ENCODE data around the gene CCDC86. TPM values are rescaled to one million over a fixed set of nuclear protein-coding genes. Genes with fewer than 3 reads are reported as not detected.

Gene CCDC86
- total RNA-seq, 1 experiment from 2014 or later, result 13.5 TPM

DNA sequence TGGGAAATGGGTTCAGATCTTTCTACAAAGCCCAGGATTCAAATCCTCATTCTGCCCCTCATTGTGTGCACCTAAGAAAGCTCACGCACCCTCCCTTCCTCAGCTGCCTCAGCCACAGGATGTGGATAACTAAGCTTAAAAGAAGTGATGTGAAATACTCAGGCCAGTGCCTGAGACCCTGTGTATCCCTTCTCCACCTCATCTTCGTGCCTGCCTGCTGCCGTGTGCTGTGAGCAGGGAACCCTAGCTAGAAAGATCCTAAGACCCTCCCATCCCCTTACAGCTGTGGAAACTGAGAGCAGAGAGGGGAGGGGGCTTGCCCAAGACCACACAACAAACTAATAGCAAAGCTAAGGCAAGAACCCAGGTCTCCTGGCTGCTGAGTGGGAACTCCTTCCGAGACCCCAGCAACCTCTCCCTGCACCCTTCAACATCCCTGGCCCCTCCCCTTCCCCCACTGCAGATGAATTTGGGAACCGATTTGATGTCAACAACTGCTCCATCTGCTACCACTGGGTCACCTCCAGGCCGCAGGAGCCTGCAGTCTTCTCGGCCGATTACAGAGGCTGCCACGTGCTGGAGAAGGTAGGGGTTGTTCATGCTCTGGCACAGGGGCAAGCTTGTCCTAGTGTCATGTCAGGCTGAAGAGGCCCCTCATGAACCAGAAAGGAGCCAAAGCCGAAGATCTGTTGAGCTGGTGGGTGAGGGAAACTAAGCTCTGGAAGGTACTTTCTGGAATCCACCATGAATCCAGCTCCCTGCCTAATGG is 27.0 kb downstream of the CCDC86 start:
- no peak for DNase-seq (ENCODE audit: low read depth)

- no peak for DNase-seq (ENCODE audit: low read depth)
These were observed 27.5 kb downstream of the CCDC86 start for GRCh38 chr11:60869451-60869825.

- no peak for DNase-seq (ENCODE audit: low read depth)
These were observed 28.4 kb downstream of the CCDC86 start for GRCh38 chr11:60870276-60870675.

DNA sequence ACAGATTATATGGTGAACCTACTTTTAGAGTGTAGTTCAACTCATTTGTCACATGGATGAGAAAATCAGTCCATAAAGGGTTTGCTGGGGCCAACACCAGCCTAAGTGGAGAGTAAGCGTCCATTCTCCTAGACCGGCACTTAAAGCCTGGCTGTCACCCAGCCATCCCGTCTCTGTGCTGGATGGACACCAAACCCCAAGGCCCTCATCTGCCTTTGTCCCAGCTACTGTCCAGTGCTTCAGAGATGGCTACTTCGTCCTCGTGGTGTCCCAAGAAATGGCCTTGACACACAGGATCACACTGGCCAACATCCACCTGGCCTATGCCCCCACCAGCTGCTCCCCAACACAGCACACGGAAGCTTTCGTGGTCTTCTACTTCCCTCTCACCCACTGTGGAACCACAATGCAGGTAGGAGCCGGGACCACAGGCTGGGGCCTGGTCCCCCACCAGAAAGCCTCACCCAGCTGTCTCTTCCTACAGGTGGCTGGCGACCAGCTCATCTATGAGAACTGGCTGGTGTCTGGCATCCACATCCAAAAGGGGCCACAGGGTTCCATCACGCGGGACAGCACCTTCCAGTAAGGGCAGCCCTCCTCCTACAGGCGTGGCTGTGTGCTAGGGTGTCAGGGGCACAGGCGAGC is 28.9 kb downstream of the CCDC86 start:
- DNase-seq (ENCODE audit: low read depth), result no peak

DNA sequence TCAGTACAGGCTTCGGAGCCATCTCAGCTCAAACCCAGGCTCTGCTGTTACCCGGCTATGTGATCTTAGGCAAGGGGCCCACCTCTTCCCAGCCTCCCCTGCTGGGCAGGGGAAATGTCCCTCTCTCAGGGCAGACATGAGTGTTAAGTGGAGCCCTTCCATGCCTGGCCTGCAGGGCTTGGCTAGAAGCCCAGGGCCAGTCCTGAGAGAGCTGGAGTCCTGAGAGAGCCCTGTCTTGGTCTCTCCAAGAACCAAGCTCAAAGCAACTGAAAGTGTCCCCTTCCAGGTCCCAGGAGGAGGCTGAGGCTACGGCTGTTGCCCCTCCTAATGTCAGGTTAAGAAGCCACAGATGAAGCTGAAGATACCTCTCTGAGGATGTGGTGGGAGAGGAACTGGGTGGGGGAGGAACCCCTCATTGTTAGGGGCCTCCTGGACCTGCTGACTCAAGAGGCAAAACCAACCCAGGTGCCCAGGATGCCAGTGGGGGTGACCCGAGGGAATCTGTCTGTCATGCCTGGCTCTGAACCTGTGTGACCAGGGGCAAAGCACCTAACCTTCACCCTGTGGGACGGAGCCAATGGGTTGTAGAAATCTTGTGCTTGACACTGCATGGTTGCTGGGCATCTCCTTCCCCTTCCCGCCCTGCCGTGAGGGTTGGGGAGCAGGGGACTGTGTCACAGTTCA is 29.6 kb downstream of the CCDC86 start:
- peak; percentile 56 for DNase-seq (ENCODE audit: low read depth)

GRCh38 chr11:60872124-60872960 is 30.4 kb downstream of the CCDC86 start:
- DNase-seq (ENCODE audit: low read depth), result peak; percentile 78

GRCh38 chr11:60872961-60873524 is 31.1 kb downstream of the CCDC86 start:
- DNase-seq (ENCODE audit: low read depth), result peak; percentile 89

GRCh38 chr11:60873533-60873932 is 31.6 kb downstream of the CCDC86 start:
- no peak for DNase-seq (ENCODE audit: low read depth)

GRCh38 chr11:60874421-60875365 is 32.8 kb downstream of the CCDC86 start:
- no peak for DNase-seq (ENCODE audit: low read depth)

GRCh38 chr11:60875366-60876167 is 33.7 kb downstream of the CCDC86 start:
- no peak for DNase-seq (ENCODE audit: low read depth)

GRCh38 chr11:60876168-60876485 is 34.2 kb downstream of the CCDC86 start:
- DNase-seq (ENCODE audit: low read depth), result no peak

DNA sequence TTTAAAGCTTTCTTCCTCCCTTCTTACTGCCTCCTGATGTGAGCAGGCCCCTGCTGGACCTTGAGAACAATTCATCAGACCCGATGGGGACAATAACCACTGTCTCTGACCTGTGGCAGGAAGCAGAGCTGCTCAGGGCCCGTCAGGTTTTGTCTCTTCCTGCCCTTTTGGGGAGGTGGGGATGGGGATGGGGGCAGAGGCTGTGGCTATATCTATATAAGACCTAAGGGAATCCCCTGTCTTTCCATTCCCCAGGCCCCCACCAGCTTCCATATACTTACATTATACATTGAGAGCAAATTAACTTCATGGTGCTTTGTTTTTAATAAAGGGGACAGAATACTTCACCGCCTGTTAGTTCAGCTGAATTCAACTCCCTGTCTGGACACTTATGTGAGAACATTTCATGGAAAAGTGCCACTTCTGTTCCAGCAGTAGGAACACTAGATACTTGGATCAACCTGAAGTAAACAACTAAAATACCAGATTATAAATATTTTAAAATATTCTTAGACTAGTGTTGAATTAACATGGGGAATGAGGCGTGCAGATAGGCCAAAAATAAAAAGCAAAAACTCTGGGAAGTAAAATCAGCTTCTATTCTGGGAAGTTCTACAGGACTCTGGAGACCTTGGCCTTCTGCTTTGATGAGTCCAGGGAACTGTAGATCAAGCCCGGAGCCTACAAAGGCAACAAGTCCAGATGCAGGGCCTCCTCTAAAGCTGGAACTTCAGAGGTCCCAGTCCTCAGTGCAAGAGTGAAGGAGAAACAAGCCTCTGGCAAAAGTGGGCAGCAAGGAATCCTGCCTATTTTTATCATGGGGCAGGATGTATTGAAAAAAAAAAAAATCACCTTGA is 36.6 kb downstream of the CCDC86 start:
- DNase-seq (ENCODE audit: low read depth), result no peak

DNA sequence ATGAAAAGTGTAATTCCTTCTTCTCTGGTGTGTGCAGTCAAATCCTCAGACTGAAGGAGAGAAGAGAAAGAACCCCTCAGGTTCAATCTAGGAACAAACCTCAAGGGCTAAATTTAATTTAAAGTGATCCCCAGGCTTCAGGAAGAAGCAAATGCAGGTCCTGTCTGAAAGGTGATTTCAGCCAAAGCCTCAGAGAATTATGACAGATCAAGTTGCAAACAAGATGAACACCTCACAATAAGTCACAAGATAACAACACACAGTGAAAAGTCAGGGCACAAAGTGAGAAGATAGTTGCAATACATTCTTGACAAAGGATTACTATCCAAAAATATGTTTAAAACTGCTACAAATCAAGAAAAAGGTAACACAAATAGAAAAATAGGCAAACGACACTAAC is 37.2 kb downstream of the CCDC86 start:
- no peak for DNase-seq (ENCODE audit: low read depth)

DNA sequence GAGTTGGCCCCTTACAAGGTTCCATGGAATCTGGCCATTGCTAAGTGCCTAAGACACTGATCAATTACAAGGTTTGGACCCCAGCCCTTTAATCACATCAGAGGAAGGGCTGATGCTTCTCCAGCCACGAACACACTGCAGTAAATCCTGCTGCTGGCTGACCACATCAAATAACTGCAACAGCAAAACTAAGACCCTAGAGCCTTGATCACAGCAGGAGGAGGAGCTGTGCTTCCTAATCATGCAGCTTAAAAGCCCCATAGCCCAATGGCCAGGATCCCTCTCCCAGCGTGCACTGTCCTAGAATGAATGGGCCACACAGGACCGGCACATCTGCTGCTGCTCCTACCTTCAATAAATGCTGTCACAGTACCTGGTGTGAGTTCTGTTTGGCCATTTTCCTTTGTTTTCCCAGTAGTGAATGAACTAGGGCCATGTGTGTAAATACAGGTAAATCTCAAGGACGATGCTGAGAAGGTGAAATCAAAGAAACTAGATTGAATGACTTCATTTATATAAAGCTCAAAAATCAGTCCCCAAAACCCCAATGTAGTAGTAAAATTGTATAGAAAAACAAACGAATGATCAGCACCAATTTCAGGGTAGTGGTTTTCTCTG is 38.2 kb downstream of the CCDC86 start:
- DNase-seq (ENCODE audit: low read depth), result no peak

DNA sequence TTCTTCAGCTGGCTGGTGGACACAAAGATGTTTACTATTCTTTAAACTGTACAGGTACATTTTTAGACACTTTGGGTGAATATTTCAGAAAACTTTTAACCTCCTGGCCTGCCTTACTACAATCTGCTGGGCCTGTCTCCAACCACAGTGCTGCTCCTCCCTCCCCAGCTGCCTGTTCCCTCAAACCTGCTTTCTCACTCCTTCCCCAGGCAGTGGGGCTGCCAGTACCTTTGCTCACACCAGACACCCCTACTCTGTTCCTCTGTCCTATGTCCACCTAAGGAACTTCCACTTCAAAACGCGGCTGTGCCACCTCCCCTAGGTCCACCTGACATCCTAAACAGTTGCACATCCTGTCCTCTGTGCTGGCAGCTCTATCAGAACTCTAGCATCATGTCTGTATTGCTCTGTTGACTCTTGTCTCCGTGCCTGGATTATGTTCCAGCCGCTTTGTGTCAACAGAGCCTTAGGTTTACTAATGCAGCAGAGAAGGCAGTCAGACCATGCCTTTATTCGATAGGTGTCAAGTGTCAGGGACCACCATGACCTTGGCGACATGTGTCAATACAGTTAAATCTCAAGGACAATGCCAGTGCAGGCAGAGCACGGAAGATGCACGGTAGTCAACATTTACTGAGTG is 38.9 kb downstream of the CCDC86 start:
- DNase-seq (ENCODE audit: low read depth), result no peak

DNA sequence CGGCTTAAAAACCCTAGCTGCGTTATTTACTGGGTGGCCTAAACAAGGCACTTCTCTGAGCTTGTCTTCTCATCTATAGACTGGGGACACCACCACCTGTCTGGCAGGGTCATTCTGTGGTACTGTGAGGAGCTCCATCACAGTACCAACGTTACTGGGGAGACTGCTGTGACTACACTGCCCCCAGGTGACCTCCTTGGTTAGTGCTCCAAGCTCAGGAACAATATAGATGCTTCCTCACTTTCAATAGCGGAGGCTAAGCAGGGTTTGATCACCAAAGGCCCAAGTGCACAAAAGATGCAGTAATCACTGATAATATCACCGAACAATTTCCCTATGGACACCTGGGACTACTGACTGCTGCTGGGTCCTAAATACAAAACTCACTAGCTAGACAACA is 45.6 kb downstream of the CCDC86 start:
- peak; percentile 56 for DNase-seq (ENCODE audit: low read depth)

- no peak for DNase-seq (ENCODE audit: low read depth)
These were observed 48.0 kb downstream of the CCDC86 start for GRCh38 chr11:60889869-60890311.

DNA sequence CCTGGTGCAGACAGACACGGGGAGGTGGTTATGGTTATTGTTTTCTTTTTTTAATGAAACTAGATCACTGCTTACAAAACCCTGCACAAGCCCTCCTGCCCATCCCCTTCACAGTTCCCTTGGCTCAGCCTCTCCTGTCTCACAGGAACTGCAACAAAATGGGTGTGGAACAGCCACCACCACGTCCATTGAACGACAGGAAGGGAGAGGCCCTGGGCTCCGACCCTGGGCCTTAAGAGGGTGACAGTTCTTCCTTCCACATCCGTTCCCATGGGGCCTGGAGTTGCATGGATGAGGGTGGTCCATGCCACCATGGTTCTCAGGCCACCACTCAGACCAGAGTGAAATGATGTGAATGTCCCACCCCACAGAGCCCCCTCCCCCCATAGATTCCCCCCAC is 48.8 kb downstream of the CCDC86 start:
- no peak for DNase-seq (ENCODE audit: low read depth)

All from RPMI7951 (cell line).